Measurements from ENCODE around the gene NUBP2. TPM values are rescaled to one million over a fixed set of nuclear protein-coding genes. Genes with fewer than 3 reads are reported as not detected.

NUBP2 gene
- total RNA-seq, 4 donors from 2014 or later, result 15.3 to 165 (median 59.6) TPM

- Histone ChIP-seq H3K36me3 (peaks cover 0 to 13% (median 0%) of the 10 kb centered on the region in 4 donors), H3K4me1 (peaks cover 24 to 45% (median 35%) of the 10 kb centered on the region in 4 donors), H3K27ac (peak overlapping the region; percentile 80 to 97 (median 94)), H3K4me3 (peak overlapping the region; percentile 56 to 74 (median 62)), H3K9me3 (no peaks in the 10 kb centered on the region), H3K27me3 (no peaks in the 10 kb centered on the region)
- in situ Hi-C loops (cut with MboI; ENCODE audit: low pct_ligation_motif_present in 1 of 4, low pct_unique_long_range_greater_than_20kb in 1 of 4, low sequenced_read_pairs in 3 of 4) (no loop called here), intact Hi-C loops (cut with DNase I; ENCODE audit: low total_unique reads) (no loop called here)
- WGBS, 2 donors (ENCODE audit: low coverage in 1 of 2), result 1% methylated on average over 50 of the region's 96 CpGs; no CpG with 5 or more reads in 1 of the 2 donors
- DNase-seq, result peak; percentile 63
- TF ChIP-seq POLR2A (IDR thresholded peaks at IDR 0.05) (no peak), CTCF (IDR thresholded peaks at IDR 0.05) (peak in 1 of 5 experiments; percentile 13)
These were observed 43.3 kb downstream of the NUBP2 start for GRCh38 chr16:1825864-1826690.

- peak within 1 kb of the TSS; percentile 62 to 89 (median 68) for H3K4me3 ChIP-seq
- in situ Hi-C loops (cut with MboI; ENCODE audit: low pct_ligation_motif_present in 1 of 4, low pct_unique_long_range_greater_than_20kb in 1 of 4, low sequenced_read_pairs in 3 of 4) (no loop called here), intact Hi-C loops (cut with DNase I; ENCODE audit: low total_unique reads) (no loop called here)
- H3K9me3 ChIP-seq, result no peaks in the 10 kb centered on the region
- peak within 1 kb of the TSS; percentile 80 to 97 (median 94) for H3K27ac ChIP-seq
- H3K4me1 ChIP-seq, result peaks cover 24 to 45% (median 35%) of the 10 kb centered on the region in 4 donors
- TF ChIP-seq EP300 (IDR thresholded peaks at IDR 0.05; ENCODE audit: low read depth) (no peak), CTCF (IDR thresholded peaks at IDR 0.05) (no peak), POLR2AphosphoS5 (IDR thresholded peaks at IDR 0.05) (peak; percentile 83 to 87 (median 87)), POLR2A (IDR thresholded peaks at IDR 0.05) (peak; percentile 77)
- DNase-seq, result peak; percentile 94
- H3K36me3 ChIP-seq, result peaks cover 0 to 7% (median 2%) of the 10 kb centered on the region in 4 donors
- no peaks in the 10 kb centered on the region for H3K27me3 ChIP-seq
- 0% methylated on average over 84 of the region's 104 CpGs; no CpG with 5 or more reads in 1 of the 2 donors for WGBS, 2 donors (ENCODE audit: low coverage in 1 of 2)
These were observed 44.2 kb downstream of the NUBP2 start, which contains the start of the genes FAHD1 and HAGH for GRCh38 chr16:1826691-1827573. TSS of gene FAHD1 (plus strand) at chr16:1827206. CDS start at chr16:1827239, 33 bp downstream. TSS of gene HAGH (minus strand) at chr16:1826825. CDS start at chr16:1826787, 38 bp downstream.

GRCh38 chr16:1828645-1829410 lies 46.1 kb downstream of the NUBP2 start:
- Histone ChIP-seq H3K27ac (peak overlapping the region; percentile 80 to 97 (median 94)), H3K36me3 (peaks cover 0 to 5% (median 0%) of the 10 kb centered on the region in 4 donors), H3K4me3 (peak overlapping the region in 3 of 4 donors; percentile 62 to 74 (median 63)), H3K27me3 (no peaks in the 10 kb centered on the region), H3K9me3 (no peaks in the 10 kb centered on the region), H3K4me1 (peaks cover 22 to 45% (median 35%) of the 10 kb centered on the region in 4 donors)
- 48 to 49% methylated on average over 4 to 11 of the region's 11 CpGs for WGBS, 2 donors (ENCODE audit: low coverage in 1 of 2)
- intact Hi-C loops (cut with DNase I; ENCODE audit: low total_unique reads) (no loop called here), in situ Hi-C loops (cut with MboI; ENCODE audit: low pct_ligation_motif_present in 1 of 4, low pct_unique_long_range_greater_than_20kb in 1 of 4, low sequenced_read_pairs in 3 of 4) (no loop called here)
- DNase-seq, result no peak
- no peak for TF ChIP-seq EP300 (IDR thresholded peaks at IDR 0.05; ENCODE audit: low read depth)
- TF ChIP-seq POLR2A (IDR thresholded peaks at IDR 0.05), result no peak
- no peak for TF ChIP-seq CTCF (IDR thresholded peaks at IDR 0.05)
- TF ChIP-seq POLR2AphosphoS5 (IDR thresholded peaks at IDR 0.05), result peak in 1 of 3 donors; percentile 41

Measured in transverse colon (tissue), 4 donors.